ENCODE data around the gene NR6A1. TPM values are rescaled to one million over a fixed set of nuclear protein-coding genes. Genes with fewer than 3 reads are reported as not detected.
A peak's percentile ranks its signal among the peaks of the same experiment; 100 is the strongest.

Gene NR6A1
- total RNA-seq, 1 donor from 2014 or later, result 1.9 TPM

DNA sequence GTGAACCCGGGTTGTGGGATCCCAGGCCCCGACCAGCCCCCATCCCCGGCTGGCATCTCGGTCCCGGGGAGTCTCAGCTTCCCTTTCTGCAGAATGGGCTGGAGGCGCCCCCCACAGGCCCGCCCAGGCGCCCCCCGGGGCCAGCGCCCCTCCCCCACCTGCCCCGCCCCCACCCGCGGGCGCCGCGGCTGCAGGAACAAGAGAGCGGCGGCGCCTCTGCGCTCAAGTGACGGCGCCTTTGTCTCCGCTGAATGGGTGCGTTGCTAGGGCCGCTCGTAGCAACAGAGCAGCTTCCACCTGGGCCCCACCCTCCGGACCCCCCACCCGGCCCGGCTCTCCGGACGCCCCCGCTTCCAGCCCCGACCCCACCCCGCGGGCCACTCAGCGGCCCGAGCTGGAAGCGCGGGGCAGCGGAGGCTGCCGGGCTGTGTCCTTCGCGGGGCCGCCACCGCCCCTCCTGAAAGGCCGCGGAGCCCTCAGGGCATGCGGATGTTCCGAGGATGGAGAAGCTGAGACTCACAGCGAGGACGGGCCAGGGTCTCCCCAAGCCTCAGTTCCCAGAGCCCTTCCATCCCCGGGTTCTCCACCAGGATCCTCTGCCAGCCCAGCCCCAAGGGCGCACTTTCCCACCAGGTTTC lies 293.3 kb downstream of the NR6A1 start:
- intact Hi-C loops (cut with micrococcal nuclease), result no loop called here
- DNase-seq (no peak), ATAC-seq (peak; percentile 13)

DNA sequence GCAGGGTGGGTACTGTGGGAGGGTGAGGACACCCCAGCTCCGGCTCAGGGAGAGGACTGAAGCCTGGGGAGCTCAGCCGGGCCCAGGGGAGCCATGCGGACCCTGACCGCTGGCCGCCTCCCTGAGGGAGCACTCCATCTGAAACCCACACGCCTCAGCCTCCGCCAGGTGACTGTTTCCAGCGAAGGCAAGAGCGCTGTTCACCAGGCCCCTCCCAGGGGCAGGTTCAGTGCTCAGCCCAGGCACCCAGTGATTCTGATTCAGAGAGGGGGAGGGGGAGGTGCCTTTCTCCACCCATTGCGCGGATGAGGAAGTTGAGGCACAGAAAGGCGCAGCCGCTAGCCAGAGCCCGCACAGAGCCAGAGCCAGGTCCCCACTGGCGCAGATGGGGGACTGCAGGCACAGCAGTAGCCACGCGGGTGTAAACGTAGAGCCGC lies 293.9 kb downstream of the NR6A1 start:
- ATAC-seq (no peak), DNase-seq (no peak)
- intact Hi-C loops (cut with micrococcal nuclease), result no loop called here

DNA sequence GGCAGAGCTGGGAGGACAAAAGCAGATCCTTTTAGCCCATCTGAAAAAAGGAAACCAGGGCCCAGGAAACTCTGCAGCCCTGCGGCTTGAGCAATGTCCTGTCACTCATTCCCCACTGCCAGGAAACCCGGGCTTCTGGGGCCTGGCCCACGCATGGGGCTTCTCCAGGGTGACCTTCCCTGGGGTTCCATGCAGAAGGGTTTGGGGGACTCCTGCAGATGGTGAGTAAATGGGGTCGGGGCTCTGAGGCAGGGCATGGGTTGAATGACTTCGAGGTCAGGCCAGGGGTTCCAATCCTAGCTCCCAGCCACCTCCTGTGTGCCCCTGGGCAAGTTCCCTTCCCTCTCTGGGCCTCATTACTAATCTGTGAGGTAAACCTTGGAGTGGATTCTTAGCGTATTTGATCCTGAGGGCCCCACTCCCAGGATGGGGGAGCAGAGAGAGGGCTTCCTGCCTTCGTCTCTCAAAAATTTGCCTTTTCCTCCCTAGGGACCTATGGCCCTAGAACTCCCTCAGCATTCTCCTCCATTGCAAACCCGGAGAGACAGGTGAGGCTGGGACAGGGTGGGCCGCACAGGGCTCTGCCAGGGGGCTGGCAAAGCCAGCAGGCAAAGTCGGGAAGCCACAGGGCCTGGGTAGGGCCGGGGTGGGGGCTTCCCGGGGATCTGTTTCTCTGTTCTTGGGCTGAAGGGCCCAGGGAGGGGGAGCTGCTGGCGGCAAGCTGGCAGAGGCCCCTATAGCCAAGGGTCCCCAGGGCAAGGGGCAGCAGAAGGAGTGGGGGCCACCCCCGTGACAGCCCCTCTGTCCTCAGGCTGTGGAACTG lies 295.0 kb downstream of the NR6A1 start:
- no peak for ATAC-seq
- intact Hi-C loops (cut with micrococcal nuclease), result no loop called here
- no peak for DNase-seq

DNA sequence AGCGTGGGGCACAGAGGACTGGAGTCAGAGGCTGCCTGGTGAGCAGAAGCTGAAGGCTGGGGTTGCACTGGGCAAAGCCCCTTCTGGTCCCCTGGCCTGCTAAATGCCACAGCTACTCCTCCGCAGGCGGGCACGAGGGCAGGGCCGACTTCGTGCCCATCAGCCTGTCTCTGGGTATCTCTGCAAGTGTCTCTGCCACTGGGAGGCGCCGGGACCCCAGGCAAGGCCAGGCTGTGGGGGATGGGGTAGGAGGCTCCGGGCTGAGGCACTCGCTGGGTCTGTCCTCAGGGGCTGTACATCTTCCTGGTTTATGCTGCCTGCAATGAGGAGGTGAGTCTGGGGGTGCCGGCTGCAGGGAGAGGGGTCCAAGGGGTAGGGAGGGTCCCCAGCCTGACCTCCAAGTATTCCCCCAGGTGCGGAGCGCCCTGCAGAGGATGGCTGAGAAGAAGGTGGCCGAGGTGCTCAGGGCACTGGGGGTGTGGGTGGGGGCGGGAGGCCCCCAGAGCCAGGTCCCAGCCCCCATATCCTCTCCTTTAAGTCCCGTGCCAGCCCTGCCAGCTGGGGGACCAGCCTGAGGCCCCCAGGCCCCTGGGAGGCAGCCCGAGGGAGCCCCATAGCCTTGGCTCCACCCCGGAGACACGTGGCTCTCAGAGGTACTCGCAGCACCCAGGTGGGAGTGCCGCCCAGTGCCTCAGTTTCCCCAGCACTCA lies 295.8 kb downstream of the NR6A1 start:
- intact Hi-C loops (cut with micrococcal nuclease), result no loop called here
- ATAC-seq (no peak), DNase-seq (no peak)

DNA sequence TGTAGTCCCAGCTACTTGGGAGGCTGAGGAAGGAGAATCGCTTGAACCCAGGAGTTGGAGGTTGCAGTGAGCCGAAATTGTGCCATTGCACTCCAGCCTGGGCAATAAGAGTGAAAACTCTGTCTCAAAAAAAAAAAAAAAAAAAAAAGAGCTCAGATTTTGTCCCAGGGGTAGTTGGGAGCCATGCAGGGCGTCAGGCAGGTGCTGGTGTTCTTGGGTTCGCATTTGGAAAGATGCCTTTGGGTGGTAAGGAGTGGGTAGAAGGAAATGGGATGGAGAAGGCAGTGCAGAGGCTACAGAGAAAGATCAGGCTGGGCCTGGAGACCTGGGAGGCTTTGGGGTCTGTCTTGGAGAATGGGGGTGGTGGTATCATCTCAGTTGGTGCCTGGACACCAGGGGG lies 297.0 kb downstream of the NR6A1 start:
- ATAC-seq, result no peak
- no peak for DNase-seq
- intact Hi-C loops (cut with micrococcal nuclease), result no loop called here

DNA sequence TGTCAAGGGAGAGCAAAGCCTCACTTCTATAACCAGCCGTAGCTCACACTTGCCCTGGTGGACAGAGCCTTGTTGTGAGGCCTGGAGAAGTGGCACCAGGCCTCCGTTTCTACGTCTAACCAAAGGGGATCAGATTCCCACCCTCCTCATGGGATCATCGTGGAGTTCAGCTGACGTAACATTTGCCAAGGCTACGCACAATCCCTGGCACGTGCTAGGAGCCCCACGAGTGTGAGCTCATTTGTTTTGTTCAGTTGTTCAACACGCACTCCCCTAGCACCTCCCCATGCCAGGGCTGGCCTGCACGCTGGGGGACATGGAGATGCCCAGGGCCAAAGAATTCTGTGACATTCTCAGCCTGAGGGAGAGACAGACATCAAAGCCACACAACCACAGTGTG lies 297.8 kb downstream of the NR6A1 start:
- DNase-seq (no peak), ATAC-seq (no peak)
- intact Hi-C loops (cut with micrococcal nuclease), result no loop called here

DNA sequence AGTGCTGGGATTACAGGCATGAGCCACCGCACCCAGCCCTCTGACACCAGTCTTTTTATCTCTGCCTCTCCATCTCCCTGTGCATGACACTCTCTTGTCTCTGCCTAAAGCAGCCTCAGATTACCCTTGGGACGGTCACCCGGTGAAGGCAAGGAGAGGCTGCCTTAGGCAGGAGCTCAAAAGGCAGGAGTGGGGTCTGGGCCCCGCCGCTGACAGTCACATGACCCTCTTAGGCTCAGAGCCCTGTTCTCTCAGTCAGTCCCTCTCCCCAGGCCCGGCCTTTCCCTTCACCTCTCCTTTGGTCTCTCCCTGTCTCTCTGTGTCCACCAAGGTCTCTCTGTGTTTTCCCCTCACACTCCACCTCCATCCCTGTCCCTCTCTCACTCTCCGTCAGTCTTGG lies 298.3 kb downstream of the NR6A1 start:
- DNase-seq (no peak), ATAC-seq (no peak)
- intact Hi-C loops (cut with micrococcal nuclease), result no loop called here

DNA sequence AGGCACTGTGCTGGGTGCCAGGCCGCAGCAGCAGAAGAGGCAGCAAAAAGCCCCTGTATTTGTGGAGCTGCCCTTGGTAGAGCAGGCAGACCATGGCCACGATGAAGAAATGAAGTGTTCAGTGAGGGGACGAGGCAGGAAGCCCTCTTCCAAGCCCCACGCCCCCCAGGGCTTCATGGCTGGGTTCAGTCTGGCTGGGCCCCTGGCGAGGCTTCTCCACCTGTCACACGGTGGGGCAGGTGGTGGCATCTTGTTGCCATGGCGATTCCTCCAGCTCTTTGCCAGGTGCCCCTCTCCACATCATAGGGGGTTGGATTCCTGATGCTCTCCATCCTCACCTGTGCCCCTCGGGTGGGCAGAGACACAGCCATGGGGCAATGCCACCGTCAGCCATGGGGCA lies 299.4 kb downstream of the NR6A1 start:
- intact Hi-C loops (cut with micrococcal nuclease), result no loop called here
- ATAC-seq (no peak), DNase-seq (no peak)

DNA sequence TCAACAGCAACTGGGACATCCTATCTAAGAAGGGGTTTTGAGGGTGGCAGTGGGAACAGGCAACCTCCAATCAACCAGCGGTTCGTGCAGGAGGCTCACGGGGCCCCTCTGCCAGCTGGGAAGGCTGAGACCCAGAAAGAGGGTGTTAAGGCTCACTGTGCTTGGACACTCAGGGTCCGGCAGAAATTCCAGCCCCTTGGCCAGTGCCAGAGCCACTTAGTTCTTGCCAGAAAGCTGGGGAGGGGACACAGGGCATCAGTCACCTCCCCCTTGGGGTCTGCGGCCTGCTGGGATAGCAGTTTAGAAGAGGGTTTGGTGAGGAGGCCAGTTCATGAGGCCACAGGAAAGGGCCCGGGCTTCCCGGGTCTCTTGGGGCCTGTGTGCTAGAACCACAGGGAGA lies 300.4 kb downstream of the NR6A1 start:
- DNase-seq (no peak), ATAC-seq (no peak)
- intact Hi-C loops (cut with micrococcal nuclease), result no loop called here

DNA sequence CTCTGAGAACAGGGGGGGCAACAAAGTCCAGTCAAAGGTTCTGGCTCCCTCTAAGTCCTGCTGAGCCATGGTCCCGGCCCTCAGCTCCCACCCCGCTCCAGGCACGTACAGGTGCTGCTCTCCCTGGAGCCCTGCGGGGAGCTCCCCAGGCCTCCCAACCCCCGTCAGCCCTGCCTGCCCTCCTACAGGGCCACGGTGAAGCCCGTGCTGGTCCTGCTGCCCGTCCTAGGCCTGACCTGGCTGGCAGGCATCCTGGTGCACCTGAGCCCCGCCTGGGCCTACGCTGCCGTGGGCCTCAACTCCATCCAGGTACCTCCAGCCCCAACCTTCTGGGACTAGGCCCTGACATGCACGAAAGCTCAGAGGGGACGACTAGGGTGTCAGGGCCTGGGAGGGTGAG lies 300.8 kb downstream of the NR6A1 start:
- DNase-seq (no peak), ATAC-seq (no peak)
- intact Hi-C loops (cut with micrococcal nuclease), result no loop called here

DNA sequence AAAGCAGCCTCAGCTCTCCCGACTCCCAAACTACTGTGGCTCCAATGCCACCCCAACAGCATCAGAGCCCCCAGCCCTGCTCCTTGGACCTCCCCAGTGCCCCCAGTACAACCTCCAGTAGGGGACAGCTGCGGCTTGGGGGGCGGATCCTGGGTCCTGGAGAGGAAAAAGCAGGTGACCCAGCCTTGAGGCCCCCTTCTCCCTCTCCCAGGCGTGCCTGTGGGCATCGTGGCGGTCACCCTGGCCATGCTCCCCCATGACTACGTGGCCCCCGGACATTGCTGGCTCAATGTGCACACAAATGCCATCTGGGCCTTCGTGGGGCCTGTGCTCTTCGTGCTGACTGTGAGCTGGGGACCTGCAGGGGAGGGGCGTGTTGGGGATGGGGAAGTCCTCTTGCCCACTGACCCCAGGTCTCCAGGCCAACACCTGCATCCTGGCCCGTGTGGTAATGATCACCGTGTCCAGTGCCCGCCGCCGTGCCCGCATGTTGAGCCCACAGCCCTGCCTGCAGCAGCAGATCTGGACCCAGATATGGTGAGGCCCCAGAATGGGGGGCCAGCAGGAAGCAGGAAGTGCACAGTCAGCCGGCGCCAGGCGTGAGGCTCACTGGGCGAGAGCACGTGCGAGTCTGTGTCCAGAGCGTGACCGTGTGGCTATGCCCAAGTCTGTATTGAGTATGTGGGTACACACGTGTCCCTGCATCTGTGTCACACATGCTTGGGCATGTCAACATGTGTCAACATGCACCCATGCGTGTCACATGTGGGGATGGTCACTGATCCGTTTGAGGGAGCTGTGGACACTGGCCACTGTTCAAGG lies 301.9 kb downstream of the NR6A1 start:
- no peak for ATAC-seq
- intact Hi-C loops (cut with micrococcal nuclease), result no loop called here
- DNase-seq, result peak; percentile 19

DNA sequence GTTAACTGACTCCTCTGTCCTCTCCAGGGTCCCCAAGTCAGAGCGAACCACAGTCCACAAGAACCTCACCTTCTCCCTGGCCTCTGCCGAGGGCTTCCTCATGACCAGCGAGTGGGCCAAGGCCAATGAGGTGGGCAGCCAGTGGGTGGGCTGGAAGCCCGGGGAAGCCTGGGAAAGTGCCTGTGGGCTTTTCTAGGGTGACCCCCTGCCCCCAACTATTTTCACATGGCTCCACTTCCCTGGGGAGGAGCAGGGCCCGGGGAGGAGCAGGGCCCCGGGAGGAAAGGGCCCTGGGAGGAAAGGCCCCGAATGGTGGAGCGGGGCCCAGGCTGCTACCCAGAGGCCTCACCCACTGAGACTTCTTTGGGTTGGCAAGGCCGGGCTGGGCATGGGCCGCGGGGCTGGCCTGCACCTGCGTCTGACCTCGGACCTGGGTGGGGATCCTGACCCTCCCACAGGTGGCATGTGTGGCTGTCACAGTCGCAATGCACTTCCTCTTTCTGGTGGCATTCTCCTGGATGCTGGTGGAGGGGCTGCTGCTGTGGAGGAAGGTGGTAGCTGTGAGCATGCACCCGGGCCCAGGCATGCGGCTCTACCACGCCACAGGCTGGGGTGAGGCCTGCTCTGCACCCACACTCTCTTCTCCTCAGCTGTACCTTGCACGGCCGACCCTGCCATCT lies 302.9 kb downstream of the NR6A1 start:
- intact Hi-C loops (cut with micrococcal nuclease), result no loop called here
- DNase-seq, result peak; percentile 10

DNA sequence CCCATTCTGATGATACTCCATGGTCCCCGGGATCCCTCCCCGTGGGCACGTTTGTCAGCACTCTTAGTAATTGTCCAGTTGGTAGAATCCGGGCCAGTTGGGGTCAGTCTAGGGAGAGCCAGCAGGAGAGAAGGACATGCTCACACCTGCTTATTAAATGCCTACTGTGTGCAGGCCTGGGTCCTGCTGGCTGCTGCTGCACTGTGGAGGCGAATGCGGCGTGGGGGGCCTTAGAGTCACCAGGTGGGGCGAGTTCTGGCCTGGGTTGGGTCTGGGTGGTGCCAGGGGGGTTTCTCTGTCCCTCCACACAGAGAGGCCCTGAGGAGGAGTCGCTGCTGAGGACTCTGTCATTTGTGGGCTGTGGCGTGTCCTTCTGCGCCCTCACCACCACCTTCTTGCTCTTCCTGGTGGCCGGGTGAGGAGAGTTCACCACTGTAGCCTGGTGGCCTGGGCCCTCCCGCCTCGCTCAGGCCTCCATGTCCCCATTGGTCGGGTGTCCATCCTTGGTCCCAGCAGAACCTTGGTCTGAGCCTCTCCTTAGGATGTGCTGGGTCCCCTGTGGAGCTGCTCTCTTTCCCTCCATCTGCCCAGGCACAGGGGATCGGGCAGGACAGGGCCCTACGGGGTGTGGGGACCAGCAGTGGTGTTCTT lies 303.6 kb downstream of the NR6A1 start:
- intact Hi-C loops (cut with micrococcal nuclease), result no loop called here
- ATAC-seq, result no peak
- peak; percentile 5 for DNase-seq

More for the DNA sequence above, 302.9 kb downstream of the NR6A1 start:
- no peak for ATAC-seq

Small RNAs within 50 kb of the gene (microRNA-seq; reads per million reads assigned to microRNA genes)
- gene MIR181A2 (ENCODE audit: borderline number of aligned reads) (386 reads per million, percentile 64 among the genes with 10 or more reads in this experiment), gene MIR181B2 (ENCODE audit: borderline number of aligned reads) (193 reads per million, percentile 52 among the genes with 10 or more reads in this experiment)

Other genes with a start within 250 kb of the NR6A1 start
- 38.0 TPM for gene OLFML2A, start 5.8 kb upstream of the NR6A1 start, total RNA-seq
- gene WDR38, start 82.1 kb upstream of the NR6A1 start, total RNA-seq, result not detected
- 676 TPM for gene RPL35, start 90.6 kb upstream of the NR6A1 start, total RNA-seq
- gene ARPC5L, start 90.8 kb upstream of the NR6A1 start, total RNA-seq, result 41.1 TPM
- gene GOLGA1, start 169.8 kb upstream of the NR6A1 start, total RNA-seq, result 19.9 TPM

Measured in left ventricle myocardium superior (tissue), 1 donor.